ENCODE results near the gene ORC1.

GRCh38 chr1:52366517-52366827 is 37.8 kb downstream of the ORC1 start:
- no peak for TF ChIP-seq POLR2AphosphoS5 (IDR thresholded peaks at IDR 0.05; ENCODE audit: insufficient read depth in 1 of 2, low read depth in 1 of 2)
- TF ChIP-seq CTCF (IDR thresholded peaks at IDR 0.05) = no peak
- no peak for TF ChIP-seq POLR2A (IDR thresholded peaks at IDR 0.05)
